HUDEP-2 (cell line): ENCODE results near the gene MEF2A.

ENCODE experiments used
- DNase-seq, 76 experiments: peaks; one replicate each; lab custom pipeline; 2025; ENCODE audit not compliant: unreplicated experiment in 76 of 76; lab: John Stamatoyannopoulos, UW

Gene MEF2A

GRCh38 chr15:99686290-99686689, 120.5 kb downstream of the MEF2A start:
- no peak for DNase-seq

- no peak for DNase-seq
Observed at GRCh38 chr15:99692825-99693224, 127.0 kb downstream of the MEF2A start.

DNA sequence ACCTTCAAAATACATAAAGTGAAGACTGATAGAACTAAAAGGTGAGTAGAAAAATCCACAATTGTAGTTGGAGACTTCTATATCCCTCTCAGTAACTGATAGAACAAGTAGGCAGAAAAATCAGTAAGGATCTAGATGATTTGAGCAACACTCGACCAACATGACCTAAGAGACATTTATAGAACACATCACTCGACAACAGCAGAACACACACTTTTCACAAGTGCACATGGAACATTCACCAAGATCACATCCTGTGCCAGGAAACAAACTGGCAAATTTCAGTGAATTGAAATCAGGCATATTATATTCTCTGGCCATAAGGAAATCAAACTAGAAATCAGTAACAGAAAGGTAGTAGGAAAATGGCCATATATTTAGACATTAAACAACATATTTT, 130.3 kb downstream of the MEF2A start:
- DNase-seq = no peak

- no peak for DNase-seq
Observed at GRCh38 chr15:99702895-99703602, 137.3 kb downstream of the MEF2A start.

DNA sequence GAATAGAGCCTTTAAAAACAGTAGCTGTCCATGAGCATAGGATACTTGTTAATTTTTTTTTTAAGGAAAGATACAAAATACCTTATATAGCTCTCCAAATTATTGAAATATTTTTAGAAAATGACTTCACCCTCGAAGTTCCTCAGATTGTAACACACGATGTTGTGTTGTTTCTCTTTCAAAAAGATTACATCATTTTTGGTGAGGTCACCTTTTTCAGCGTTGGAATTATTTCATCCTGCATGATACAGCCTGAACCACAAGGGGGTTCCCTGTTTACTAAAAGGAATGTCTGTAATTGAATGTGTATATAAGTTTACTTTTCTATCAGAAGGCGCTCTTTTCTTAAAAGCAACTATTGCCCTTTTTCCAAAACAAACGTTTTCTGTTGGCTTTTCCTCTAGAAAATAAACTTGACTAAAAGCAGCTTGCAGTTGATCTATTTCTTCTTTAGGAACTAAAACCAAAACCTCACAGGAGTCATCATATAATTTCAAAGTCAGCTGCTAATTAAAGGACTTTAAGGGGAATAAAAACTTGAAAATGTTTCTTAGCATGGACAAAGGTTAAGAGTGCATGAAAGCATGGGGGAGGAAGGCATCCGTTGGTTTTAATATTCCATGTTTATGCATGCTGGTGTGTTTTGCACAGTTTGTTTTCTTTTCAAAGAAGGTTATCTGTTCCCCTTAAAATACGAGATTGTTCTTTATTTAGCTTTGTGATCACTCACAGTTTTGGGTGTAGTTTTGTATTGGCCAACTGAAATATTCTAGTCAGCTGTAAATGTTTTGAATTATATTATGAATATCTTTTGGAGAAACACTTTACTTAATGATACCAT, 138.0 kb downstream of the MEF2A start:
- DNase-seq = peak in 35 of 76 experiments; percentile 2 to 73 (median 40)

DNA sequence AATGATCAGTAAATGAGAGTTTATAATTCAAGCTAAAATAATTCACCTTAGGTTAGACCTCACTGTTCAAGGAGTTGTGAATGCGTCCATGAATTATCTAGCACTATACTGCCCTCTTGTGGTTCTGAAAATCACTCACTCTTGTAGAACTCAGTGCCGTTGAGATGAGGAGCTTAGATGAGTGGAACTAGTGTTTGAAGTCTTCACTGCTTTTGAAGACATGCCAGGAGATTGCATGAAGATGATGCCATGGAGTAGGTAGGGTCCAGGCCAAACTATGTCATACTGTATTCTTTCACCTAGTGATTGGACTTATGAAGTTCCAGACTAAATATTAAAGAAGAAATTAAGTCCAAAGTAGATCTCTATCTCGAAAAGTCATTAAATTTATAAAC, 138.7 kb downstream of the MEF2A start:
- DNase-seq = peak in 47 of 76 experiments; percentile 2 to 82 (median 65)

DNA sequence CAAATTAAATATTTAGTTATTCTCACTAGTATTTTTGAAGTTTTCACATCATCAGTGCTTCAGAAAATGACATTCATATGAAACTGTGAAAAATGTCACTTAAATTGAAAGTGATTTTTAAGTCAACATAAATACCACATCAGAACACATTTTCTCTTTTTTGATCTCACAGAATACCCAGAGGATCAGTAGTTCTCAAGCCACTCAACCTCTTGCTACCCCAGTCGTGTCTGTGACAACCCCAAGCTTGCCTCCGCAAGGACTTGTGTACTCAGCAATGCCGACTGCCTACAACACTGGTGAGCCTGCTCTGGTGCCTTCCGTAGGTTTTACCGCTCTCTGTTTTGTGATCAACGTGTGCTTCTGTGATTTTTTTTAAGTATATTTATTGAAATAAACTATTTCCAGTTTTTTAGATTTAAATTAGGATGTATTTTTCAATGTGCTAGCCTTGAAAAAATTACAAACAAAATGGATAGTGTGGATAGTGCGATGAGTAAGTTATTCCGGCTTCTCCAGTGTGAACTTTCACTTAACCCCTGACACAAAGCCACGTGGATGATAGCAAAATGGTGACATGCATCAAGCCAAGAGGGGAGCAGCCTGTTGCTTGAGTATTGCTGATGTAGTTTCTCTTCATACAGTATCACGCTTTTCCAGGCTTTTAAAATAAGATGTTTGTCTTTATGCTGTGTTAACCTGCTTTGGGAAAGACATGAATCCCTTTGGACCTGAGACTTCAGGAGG, 140.9 kb downstream of the MEF2A start:
- DNase-seq = no peak

DNA sequence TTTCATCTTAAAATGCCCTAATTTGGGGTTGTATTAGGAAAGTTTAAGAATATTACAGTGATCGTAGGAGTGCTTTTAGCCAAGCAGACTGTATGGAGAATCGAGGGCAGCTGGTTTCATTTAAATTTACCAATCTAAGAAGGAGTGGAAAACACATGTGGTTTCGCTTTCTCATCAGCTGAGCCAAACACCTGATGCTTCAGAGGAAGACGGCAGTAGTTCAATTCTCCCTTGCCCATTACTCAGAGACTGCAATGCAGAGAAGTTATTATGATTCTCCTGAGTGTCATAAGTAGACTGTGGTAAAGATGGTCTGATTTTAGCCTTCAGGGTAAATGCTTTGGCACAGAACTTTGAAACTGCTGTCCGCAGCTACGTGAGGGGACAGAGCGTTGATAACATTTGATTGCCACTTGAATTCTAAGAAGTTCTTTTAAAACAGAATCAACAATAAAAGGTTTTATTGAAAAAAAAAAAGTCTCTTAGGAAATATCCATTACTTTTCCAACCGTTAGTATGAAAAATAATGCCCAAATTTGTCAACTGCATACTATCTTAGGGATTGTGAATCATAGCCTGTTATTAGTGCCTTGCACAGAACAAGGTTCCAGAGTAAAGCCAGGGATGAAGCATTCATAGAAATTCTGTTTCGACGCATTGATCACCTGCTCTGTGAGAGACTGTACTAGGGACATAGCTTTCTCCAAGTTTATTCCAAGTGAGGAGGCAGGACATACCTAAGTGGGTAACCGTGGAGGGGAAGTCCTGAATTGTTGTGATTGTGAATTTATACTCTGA, 141.9 kb downstream of the MEF2A start:
- no peak for DNase-seq

DNA sequence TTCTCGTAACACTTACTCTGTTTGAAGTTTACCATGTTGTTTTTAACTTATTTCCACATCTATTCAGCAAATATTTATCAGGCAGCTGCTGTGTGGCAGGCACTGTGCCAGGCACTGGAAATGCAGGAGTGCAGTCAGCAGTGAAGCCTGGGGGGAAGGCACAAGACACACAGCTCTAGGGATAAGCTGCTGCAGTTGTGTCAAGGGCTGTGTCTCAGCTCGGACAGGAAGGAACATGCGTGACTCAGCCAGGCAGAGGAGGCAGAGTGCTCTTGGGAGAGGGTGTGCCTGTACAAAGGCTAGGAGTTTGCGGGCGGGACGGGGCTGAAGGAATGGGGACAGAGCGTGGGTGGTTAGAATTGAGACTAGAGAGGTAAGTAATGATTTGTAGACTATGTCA, 142.8 kb downstream of the MEF2A start:
- DNase-seq = peak in 69 of 76 experiments; percentile 8 to 76 (median 53)

GRCh38 chr15:99709243-99709986, 143.6 kb downstream of the MEF2A start:
- no peak for DNase-seq

DNA sequence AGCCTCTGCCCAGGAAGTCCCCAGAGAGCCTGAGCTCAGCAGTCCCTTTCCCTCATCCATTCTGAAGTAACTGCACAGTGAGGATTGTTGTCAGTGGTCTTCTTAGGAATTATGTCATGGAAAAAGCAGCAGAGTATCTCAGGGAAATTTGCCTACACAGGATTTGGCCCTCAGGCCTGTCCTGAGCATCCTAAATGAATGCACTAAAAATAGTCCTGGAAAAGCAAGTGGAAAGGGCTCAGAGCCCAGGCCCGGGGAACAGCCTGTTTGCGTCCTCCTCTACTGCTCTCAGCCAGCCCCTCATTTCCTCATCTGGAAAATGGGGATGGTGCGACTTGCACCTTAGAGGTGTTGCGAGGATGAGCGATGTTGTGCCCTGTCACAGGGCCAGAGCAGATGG, 145.8 kb downstream of the MEF2A start:
- DNase-seq = no peak

GRCh38 chr15:99712415-99712814, 146.6 kb downstream of the MEF2A start:
- DNase-seq = no peak

DNA sequence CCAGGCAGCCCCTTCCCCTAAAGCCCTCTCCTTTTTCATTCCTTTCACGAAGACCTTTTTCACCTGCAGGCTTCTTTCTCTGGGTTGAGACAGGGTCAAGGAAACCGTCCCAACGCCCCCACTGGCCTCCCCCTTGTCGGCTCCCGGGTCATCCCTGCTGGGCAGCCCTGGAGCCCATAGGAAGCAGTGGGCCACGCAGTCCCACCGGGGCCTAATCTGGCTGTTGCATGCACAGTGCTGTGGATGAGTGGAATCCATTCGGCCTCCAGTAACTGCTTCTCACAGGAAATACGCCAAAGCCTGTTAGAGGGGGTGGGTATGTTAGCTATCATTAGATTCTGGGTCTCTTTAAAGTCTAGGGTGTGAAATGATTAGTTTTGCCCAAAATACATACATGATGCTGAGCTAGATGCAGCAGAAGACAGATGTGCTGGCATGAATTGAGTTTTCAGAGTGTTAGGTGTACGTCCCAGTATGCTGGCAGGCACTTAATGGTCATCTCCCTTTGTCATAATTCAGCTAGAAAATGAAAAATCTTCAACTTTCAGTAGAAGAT, 150.8 kb downstream of the MEF2A start:
- DNase-seq = no peak

GRCh38 chr15:99717161-99718009, 151.6 kb downstream of the MEF2A start:
- no peak for DNase-seq

DNA sequence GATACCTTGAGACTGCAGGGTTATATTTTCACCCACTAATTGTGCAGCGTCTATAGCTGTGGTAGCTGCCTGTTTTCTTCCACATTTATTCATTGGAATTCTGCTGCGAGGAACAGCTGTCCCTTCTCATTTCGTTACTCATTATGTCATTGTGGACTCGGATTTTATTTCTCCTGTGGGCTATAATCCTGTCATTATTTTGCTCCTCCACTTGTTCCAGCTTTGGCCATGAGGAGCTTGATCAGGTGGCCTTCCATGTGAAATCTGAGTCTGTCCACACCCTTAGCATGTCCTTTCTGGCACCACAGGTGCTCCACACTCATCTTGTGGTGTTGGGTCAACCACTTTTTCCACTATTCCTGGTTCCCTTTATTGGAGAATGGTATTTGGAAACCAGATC, 152.6 kb downstream of the MEF2A start:
- no peak for DNase-seq

DNA sequence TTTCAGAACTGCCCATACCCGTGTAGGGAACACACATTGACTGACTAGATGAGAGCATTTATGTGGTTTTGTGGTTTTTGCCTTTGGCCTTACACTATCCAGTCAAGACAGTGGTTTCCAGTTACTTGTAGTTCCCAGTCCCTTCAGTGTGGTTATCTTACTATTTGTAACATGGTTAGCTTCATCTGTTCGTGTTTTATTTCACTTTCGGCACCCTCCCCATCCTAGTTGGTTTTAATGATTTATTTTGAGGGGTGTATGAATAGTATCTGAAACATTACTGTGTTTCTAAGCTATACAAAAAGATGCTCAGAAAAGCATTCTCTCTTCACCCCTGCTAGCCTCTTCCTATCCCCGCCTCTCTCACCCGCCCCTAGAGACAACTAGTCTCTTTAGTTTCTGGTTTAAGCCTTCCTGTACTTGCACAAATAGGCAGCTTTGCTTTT, 153.3 kb downstream of the MEF2A start:
- DNase-seq = no peak

DNA sequence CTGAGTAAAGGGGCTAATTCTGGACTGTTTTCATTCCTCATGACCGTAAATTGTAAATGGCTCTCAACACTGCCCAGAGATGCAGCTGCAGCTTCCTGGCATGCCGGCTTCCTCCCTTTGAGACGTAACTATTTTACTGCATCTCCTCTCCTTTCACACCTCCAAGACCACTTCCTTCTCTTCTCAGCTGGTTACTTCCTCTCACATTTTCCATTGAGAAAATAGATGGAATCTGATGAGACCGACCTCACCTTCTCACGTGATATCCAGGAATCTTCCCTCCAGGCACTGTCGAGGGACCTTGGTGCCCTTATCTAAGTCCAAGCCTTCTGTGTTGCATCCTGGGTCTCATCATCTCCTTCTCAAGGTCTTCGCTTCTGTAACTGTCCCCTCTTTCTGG, 154.7 kb downstream of the MEF2A start:
- DNase-seq = no peak

- no peak for DNase-seq
Observed at GRCh38 chr15:99721104-99721778, 155.5 kb downstream of the MEF2A start.
